ENCODE results near the gene WNT3.
"Not testable (repeated sequence)": the region's sequence is repeated elsewhere in the genome, so short reads cannot be mapped to it uniquely, and the experiment has no call there.

Gene WNT3

DNA sequence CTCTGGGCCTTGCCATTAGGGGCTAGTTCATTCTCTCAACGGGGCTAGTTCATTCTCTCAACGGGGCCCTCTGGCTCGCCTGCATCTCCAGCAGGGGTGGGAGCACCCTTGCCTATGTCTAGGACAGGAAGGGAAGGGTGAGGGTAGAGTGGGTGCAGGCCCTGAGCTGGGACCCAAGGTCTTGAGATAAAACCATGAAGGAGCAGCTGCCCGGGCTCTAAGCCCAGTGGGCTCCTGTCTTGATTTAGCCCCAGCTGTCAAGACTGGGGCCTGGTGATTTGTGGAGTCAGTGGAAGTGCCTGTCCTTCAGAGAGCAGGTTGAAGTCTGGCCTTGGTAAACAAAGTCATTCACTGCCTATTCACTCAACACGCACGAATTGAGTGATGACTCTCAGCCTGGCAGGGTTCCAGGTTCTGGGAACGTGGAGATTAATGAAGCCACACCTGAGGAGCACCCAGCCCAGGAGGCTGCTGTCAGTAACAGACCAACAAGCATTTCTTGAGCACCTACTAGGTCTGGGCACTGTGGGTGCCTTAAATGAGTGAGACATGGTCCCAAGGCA is 35.4 kb downstream of the WNT3 start:
- no peak for DNase-seq (ENCODE audit: low read depth)

DNA sequence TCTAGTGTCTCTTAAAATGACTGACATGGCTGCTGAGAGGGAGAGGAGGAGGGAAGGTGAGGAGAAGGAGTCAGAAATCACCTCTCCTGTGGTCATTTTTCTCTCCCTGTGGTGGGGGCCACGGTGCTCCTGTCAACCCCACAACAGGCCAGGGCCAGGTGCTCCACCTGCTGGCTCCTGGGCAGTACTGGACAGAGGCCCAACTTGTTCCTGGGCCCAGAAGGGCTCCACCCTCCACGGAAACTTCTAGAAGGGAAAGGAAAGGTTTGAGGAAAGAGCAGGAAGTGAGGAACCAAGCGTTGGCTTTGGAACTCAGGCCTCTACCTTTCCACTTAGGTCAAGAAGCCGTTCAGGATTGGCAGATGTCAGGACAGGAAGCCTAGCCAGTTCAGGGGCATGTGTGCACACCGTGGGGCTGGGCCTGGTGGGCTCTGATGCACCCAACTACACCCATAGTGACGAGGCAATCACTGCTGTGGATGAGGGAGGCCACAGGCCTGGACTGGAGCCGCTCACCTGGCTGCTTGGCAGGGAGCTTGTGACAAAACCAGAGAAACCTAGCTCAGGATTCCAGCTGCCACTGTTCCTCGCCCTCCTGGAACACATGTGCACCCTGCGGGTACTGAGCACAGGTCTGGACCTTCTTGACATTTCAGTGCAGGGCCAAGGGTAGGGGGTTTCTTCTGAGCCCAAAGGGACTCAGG is 36.1 kb downstream of the WNT3 start:
- DNase-seq (ENCODE audit: low read depth), result no peak

DNA sequence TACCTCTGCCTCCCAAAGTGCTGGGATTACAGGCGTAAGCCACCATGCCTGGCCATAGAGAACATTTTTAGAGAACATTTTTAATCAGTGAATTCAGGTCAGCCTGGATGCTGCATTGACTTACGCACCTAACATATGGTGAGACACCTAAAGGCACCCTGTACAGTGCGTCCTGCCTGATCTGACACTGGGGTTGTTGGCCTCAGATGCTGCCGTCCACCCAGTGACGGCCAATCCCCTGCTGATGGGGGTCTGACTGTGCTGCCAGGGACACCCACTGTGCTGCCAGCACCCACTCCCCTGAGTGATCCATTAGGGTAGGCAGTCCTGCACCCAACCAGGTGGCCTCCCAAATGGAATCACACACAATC is 38.5 kb downstream of the WNT3 start:
- no peak for DNase-seq (ENCODE audit: low read depth)

DNA sequence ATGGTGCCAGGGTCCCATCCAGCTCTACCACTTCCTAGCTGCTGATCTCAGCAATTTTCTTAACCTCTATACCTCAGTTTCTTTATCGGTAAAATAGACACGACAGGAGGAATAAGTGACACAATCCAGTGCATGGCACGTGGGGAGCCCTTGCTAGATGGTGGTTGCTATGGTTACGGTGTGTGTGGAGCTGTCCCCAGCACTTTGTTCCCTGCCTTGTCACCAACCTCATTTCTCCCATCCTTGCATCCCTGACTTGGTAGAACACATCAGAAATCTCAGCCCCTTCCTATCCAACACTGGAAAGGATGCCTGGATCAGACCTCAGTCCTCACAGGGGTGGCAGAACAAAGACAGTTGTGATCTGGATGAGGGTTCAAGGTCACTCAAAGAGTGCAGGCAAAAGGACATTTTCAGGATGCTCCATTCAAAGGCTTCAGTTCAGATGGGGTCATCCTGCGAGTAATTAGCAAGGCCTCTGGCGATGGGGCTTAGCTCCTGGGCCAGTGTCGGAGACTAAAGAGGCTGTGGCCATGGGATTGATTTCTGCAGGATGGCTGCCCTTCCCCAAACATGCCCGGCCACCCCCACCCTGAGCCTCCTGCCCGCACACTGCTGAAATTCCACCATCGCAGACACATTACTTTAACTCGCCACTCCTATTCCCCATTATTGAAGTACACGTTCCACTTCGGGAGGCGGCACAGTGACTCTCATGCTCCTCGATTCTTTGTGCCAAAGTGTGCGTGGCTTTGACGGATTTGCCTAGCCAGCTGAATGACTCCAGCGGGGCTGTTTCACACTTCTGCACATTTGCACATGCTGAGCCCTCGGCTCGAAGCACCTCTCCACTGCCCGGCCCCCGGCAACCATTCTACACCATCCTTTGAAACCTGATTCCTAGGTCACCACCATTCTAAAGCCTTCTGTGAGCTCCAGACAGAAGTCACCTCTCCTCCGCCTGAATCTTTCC is 40.3 kb downstream of the WNT3 start:
- no peak for DNase-seq (ENCODE audit: low read depth)

DNA sequence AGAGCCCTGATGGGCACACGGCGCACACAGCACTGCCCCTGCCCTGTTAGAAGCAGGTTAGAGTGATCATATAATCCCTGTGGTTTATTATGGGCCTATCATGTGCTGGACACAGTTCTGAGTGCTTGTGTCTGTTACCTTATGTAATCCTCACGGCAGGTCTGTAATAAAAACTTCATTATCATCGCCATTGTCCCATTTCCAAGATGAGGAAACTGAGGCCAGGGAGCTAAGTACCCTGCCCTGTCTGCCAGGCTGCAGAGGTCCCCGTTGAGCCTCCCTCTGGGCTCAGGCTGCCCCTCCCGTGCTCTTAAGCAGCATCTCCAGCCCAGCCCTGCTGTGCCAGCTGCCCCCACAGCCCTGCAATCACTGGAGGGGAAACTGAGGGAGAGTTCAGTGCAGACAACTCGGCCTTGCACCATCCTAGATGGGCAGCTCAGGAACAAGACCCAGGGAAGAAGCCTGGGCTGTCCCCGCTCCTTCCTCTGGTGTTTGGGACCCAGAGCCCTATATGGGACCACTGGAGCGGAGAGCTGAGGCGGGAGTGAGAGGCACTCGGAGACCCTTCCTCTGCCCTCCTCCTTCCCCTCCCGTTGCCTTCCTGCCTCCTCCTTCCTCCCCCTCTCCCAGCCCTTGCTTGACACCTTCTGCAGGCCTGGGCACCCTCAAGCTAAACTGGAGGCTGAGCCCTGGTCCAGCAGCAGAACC is 42.0 kb downstream of the WNT3 start:
- no peak for DNase-seq (ENCODE audit: low read depth)

DNA sequence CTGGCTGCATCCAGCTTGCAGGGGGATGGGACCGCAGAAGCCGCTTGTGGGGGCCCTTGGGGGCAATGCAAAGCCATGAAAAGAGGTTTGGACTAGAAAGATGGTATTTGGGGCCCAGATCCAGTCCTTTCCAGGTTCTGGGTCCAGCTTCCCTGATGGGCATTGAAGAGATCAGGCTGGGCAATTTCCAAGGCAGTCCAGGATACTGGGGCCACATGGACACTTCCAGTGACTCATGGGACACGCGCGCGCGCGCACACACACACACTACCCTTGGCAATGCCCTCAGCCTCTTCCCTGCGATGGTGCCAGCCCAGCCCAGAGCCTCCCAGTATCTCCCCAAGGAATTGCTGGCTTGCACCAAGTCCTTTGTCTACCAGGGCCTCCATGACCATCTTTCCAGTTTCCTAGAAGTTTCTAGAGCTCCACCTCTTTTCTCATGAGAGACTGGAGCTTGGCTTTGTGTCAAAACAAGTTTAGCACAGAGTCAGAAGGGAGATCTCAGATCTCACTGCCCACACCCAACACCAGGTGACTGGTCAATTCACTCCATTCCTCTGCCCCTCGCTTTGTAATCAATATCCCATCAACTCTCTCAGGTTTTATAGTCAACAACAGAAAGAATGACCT is 44.3 kb downstream of the WNT3 start:
- DNase-seq (ENCODE audit: low read depth), result no peak

DNA sequence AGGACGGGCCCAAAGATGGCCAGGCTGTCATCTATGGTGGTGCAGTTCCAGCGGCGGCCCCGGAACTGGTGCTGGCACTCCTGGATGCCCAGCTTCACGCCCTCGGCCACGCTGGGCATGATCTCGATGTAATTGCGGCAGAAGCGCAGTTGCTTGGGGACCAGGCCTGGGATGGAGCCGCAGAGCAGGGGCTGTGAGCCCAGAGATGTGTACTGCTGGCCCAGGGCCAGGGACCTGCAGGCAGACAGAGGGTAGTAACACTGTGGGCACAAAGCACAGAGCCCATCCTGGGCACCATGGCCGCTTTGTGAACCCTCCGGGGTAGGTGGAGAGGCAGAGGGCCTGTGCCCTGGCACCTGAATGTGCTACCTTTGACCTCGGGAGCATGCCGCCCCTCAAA is 44.8 kb downstream of the WNT3 start:
- DNase-seq (ENCODE audit: low read depth), result no peak

DNA sequence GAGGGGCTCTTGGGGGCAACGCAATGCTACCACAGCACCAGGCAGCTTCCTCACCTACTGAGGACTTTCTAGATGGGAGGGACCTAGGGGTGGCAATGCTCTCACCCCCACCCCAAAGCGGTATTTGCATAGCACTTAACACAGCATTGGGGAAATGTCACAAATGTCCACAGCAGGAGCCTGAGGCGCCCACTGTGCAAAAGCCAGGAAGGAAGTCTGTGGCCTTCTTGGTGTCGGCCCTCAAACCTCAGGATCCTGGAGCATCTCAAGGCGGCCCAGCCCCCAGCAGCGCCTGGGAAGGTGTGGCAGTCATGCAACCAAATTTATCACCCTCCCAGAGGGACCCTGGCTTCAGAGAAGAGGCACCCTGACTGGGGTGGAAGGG is 45.3 kb downstream of the WNT3 start:
- DNase-seq (ENCODE audit: low read depth), result no peak

DNA sequence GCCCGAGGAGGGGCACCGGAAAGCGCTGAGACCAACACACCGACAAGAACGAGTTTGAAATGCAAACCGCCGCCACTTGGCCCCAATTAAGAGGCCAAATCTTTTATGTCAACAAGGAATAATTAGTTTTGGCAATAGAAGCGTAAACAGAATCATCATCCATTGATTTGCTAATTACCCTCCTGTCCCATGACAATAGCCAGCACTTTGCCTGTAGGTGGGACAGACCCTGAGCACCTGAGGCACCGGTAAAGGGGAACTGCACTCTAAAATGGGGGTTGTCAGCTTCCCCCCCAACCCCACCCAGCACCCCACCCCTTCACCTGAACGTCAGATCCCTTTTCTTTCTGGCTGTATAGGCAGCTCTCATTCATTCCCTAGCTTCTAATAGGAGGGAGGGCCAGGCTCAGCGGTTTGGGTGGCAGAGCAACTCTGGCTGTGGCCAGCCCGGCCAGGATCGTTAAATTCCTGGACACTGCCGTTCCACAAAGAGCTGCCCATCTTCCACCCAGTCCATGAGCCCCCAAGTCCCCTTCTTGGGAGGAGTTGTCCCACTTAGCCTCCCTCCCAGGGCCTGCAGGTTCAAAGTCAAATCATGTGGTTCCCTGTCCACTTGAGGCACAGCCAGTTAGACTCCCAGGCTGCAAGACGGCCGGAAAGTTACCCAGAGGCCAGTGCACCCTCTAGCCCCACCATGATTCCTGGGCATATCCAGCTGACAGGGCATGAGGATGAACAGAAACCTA is 45.8 kb downstream of the WNT3 start:
- DNase-seq (ENCODE audit: low read depth), result no peak

DNA sequence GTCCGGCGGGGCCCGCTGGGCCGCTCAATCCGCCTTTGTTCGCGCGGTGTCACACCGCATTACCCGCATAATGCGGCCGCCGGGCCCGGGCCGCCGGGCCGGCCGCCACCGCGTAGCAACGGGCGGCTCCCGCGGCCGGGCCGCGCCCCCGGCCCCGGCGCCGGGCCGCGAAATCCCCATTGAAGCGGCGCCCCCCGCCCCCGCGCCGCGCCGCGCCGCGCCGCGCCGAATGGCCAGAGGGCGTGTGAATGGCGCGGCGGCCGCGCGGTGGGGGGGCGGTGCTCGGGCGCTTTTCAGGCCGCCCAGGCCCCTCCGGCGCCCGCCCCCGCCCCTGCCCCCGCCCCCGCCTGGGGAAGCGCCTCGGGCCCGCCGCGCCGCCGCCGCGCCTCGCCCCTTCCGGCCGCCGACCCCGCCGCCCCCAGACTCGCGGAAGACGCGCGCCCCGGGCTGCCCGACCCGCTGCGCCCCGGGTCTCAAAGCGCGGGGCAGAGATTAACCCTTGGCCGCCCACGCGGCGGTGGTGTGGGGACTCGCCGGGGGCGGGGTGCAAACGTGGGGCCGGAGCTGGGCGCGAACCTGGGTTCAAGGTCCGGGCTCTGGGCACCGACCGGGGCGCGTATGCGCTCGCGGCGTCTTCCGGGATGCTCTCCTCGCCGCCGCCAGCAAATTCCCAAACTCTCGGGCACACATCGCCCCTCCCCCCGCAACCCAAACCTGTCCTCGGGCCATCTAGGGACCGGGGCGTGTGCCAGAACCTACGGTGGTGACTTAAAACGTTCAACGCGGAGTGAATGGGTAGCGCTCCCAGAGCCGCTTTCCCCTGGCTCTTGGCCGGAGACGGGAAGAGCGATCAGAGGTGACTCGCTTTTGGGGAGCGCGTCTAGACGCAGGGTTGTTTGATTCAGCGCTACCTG is 46.7 kb downstream of the WNT3 start:
- no peak for DNase-seq (ENCODE audit: low read depth)

DNA sequence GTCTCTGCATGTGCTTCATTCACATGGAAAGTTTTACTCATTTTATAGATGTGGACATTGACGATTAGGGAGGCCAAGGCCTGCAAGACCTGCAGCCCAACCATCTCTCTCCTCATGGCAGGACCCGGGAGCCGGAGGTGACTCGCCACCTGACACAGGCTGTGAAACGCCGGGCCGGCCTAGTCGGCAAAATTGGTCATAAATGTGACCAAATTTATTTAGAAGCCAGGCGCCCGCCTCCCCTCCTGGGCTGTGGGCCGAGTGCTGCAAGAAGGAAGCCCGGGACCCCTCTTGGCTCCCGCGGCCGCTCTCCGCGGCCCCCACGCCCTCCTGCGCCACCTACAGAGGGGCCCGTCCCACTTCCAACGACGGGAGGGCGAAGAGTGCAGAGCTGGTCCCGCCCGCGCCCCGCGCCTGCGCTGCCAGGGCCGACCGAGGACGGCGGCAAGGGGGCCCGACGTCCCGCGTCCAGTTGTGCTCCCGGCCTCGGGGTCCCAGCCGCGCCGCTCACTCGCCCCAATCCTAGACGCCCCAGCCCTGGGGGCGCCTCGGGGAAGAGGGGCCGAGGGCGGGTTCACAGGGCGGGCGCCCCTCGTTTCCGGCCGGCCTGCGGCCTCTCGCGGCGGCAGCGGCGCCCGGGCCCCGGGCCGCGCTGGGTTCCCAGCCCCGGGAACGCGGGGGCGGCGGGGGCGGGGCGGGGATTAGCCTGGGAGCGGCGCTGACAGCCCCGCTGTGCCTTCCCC is 47.5 kb downstream of the WNT3 start:
- DNase-seq (ENCODE audit: low read depth), result no peak

DNA sequence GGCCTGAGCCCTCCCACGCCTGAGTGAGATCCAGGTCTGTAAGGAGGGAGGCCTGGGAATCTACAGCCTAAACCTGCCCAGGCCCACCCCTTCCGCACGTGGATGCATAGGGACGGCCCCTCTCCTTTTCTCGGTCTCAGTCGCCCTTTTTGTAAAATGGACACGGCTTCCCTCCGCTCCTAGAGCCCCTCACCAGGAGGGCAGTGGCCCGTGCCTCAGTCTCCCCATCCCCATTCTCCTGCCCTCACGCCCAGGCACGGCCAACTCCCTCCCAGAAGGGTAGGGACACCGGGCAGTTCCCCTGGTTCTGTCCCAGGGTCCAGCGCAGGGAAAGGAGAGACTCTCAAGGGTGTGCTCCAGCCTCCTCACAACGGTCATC is 48.1 kb downstream of the WNT3 start:
- no peak for DNase-seq (ENCODE audit: low read depth)

DNA sequence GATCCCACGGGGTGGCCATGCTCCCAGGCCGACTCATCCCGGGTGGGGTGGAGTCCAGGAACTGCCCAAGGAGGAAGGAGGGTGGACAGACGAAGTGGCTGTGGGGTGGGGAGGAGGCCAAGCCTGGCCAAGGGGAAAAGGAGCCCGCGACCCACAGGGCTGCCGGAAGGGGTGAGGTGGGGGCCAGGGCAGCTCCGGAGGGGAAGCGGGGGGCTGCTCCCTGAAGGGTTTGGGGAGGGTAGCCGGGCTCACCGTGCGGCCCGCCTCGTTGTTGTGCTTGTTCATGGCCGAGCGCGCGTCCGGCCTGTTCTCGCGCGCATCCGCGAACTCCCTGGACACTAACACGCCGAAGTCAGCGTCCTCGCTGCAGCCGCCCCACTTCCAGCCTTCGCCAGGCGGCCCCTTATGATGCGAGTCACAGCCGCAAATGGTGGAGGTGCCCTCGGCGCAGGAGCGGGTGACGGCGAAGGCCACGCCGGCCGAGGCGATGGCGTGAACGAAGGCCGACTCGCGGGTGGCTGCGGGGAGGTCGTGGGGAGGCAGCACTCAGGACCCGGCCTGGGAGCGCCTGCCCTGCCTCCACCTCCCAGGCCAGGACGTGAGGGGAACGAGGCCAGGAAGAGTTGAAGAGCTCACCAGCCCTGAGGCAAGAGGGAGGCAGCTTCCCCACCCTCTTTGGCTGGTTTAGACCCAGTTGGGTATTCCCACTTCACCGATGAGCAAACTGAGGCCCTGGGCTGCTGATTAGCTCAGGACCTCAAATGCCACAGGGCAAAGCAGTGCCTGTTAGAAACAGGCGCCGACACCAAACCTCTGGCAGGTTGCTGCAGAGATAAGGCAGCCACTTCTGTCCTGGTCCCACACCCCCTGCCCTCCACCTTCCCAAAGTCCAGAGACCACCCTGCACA is 48.7 kb downstream of the WNT3 start:
- no peak for DNase-seq (ENCODE audit: low read depth)

DNA sequence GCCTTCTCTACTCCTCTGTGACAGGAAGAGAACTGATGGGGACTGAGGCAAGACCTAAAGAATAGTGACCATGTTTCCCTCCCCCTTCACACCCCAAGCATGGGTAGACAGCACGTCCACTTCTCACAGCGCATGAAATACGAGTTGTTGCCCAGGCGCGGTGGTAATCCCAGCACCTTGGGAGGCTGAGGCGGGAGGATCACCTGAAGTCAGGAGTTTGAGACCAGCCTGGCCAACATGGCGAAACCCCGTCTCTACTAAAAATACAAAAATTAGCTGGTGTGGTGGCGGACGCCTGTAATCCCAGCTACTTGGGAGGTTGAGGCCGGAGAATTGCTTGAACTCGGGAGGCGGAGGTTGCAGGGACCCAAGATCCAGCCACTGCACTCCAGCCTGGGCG is 49.6 kb downstream of the WNT3 start:
- not testable (repeated sequence) for DNase-seq (ENCODE audit: low read depth)

DNA sequence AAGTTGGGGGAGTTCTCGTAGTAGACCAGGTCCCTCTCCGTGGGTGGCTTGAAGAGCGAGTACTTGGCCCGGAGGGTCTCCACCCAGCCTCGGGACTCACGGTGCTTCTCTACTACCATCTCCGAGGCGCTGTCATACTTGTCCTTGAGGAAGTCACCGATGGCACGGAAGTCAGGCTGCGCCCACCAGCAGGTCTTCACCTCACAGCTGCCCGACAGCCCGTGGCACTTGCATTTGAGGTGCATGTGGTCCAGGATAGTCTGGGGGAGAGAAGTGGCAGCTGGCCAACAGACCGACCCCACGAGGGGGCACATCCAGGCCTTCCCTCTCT is 50.0 kb downstream of the WNT3 start:
- DNase-seq (ENCODE audit: low read depth), result no peak

DNA sequence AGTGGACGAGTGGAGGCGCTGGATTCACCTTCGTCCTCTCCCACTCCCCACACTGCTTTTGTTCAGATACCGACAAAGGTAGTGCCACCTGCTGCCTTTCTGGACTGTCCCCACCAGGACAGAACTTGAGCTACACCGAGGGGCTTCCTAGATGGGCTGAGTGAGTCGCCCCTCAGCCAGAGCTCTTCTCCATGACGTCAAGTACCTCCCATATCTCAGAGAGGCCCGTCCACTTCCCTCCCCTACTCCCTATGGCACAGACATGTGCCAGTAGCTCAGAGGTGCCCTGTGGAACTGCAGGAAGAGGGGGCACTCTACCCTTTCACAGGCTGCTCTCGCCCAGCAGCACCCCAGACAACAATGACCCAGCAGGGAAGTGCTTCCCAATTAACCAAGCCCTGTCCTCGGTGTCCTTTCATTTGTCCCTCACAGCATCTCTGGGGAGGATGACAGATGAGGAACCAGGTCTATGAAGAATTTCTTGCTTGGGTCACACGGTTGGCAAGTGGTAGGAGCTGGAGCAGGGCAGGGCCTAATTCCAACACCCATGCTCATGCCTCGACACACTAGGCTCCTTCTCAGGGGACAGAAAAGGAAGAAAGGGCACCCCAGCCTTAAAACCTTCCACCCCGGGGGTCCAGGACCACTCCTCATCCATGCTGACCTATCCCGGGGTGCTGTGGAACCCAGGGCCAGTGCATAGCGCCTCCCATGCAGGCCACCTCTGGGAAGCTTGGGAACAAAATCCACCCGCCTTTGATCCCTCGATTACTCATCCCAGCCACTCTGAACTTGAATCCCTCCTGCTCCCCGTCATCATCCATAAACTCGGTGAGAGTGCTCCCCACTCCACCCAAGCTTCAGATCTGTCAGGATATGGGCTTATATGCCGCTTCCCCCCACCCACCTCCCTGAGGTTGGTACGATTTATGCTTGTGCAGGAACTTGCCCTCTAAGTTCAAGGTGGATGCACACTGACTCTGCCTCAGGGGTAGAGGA is 51.7 kb downstream of the WNT3 start:
- DNase-seq (ENCODE audit: low read depth), result no peak

DNA sequence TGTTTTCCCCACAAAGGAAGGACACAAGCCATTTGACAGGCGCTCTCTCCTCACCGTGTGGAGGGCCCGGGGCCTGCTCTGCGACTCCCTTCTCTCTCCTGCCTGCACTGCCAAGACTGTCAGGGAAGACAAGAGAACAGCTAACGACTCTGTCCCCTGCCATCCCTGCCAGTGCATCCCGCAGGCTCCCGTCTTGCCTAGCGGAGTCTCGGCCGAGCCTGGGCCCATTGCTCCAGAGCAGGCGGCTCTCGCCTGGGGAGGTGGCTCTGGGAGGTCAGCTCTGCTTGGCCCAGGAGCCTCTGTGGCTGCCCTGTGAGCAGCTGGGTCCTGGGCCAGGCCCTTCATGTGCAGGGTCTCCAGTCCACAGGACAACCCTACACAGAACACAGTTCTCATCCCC is 53.0 kb downstream of the WNT3 start:
- DNase-seq (ENCODE audit: low read depth), result no peak

Measured in activated T-cell treated with anti-CD3 and anti-CD28 coated beads for 1 hour (primary cell).